ENCODE data around the gene ENTPD6.
"Not testable (repeated sequence)": the region's sequence is repeated elsewhere in the genome, so short reads cannot be mapped to it uniquely, and the experiment has no call there.

ENTPD6 gene

GRCh38 chr20:25240851-25241658 is 45.5 kb downstream of the ENTPD6 start:
- not testable (repeated sequence) for H3K4me3 ChIP-seq (ENCODE audit: low read depth, low read length)

- H3K4me3 ChIP-seq (ENCODE audit: low read depth, low read length), result not testable (repeated sequence)
Measured at GRCh38 chr20:25241659-25241955, 46.1 kb downstream of the ENTPD6 start.

GRCh38 chr20:25242231-25242630 is 46.7 kb downstream of the ENTPD6 start:
- no peak overlapping the region for H3K4me3 ChIP-seq (ENCODE audit: low read depth, low read length)

- no peak overlapping the region for H3K4me3 ChIP-seq (ENCODE audit: low read depth, low read length)
Measured at GRCh38 chr20:25243416-25243979, 48.0 kb downstream of the ENTPD6 start.

- H3K4me3 ChIP-seq (ENCODE audit: low read depth, low read length), result no peak overlapping the region
Measured at GRCh38 chr20:25244976-25245375, 49.5 kb downstream of the ENTPD6 start.

GRCh38 chr20:25245461-25245860 is 49.9 kb downstream of the ENTPD6 start:
- H3K4me3 ChIP-seq (ENCODE audit: low read depth, low read length), result no peak overlapping the region

- no peak overlapping the region for H3K4me3 ChIP-seq (ENCODE audit: low read depth, low read length)
Measured at GRCh38 chr20:25246182-25246999, 50.9 kb downstream of the ENTPD6 start.

GRCh38 chr20:25247000-25247517 is 51.5 kb downstream of the ENTPD6 start:
- H3K4me3 ChIP-seq (ENCODE audit: low read depth, low read length), result peak overlapping the region; percentile 46

GRCh38 chr20:25247518-25247955 is 52.0 kb downstream of the ENTPD6 start:
- peak overlapping the region; percentile 46 for H3K4me3 ChIP-seq (ENCODE audit: low read depth, low read length)

GRCh38 chr20:25247956-25248785 is 52.7 kb downstream of the ENTPD6 start, which contains the start of gene PYGB:
TSS of gene PYGB (plus strand) at chr20:25248085. CDS start at chr20:25248179, 94 bp downstream.
- H3K4me3 ChIP-seq (ENCODE audit: low read depth, low read length), result peak within 1 kb of the TSS; percentile 73

GRCh38 chr20:25248786-25249172 is 53.3 kb downstream of the ENTPD6 start:
- H3K4me3 ChIP-seq (ENCODE audit: low read depth, low read length), result peak overlapping the region; percentile 73

- peak overlapping the region; percentile 73 for H3K4me3 ChIP-seq (ENCODE audit: low read depth, low read length)
Measured at GRCh38 chr20:25249198-25249931, 53.9 kb downstream of the ENTPD6 start.

GRCh38 chr20:25250508-25250907 is 55.0 kb downstream of the ENTPD6 start:
- no peak overlapping the region for H3K4me3 ChIP-seq (ENCODE audit: low read depth, low read length)

- no peak overlapping the region for H3K4me3 ChIP-seq (ENCODE audit: low read depth, low read length)
Measured at GRCh38 chr20:25251019-25251418, 55.5 kb downstream of the ENTPD6 start.

GRCh38 chr20:25251558-25251957 is 56.0 kb downstream of the ENTPD6 start:
- H3K4me3 ChIP-seq (ENCODE audit: low read depth, low read length), result no peak overlapping the region

GRCh38 chr20:25252230-25252651 is 56.7 kb downstream of the ENTPD6 start:
- H3K4me3 ChIP-seq (ENCODE audit: low read depth, low read length), result no peak overlapping the region

GRCh38 chr20:25252686-25253421 is 57.3 kb downstream of the ENTPD6 start:
- no peak overlapping the region for H3K4me3 ChIP-seq (ENCODE audit: low read depth, low read length)

GRCh38 chr20:25253606-25254275 is 58.2 kb downstream of the ENTPD6 start:
- no peak overlapping the region for H3K4me3 ChIP-seq (ENCODE audit: low read depth, low read length)

- H3K4me3 ChIP-seq (ENCODE audit: low read depth, low read length), result no peak overlapping the region
Measured at GRCh38 chr20:25254571-25254970, 59.1 kb downstream of the ENTPD6 start.
